Measurements from ENCODE around the gene CYBRD1. TPM values are rescaled to one million over a fixed set of nuclear protein-coding genes. Genes with fewer than 3 reads are reported as not detected.

CYBRD1 gene
- total RNA-seq, 1 donor from 2014 or later = 12.5 TPM

- peak; percentile 99 for ATAC-seq
- DNase-seq (ENCODE audit: low spot score) = no peak
Measured at GRCh38 chr2:171598713-171599319, 76.5 kb downstream of the CYBRD1 start.

- no peak for ATAC-seq
Measured at GRCh38 chr2:171600126-171600525, 77.9 kb downstream of the CYBRD1 start.

GRCh38 chr2:171602352-171602751 lies 80.1 kb downstream of the CYBRD1 start:
- DNase-seq (ENCODE audit: low spot score) (no peak), ATAC-seq (no peak)

More at GRCh38 chr2:171600126-171600525, 77.9 kb downstream of the CYBRD1 start:
- DNase-seq (ENCODE audit: low spot score) = no peak

Other genes with a start within 250 kb of the CYBRD1 start
- gene METTL8, start 88.5 kb upstream of the CYBRD1 start, total RNA-seq = 7.5 TPM
- 6.9 TPM for gene DCAF17, start 88.2 kb upstream of the CYBRD1 start, total RNA-seq
- 16.9 TPM for gene DYNC1I2, start 165.0 kb downstream of the CYBRD1 start, total RNA-seq

All from left lobe of liver (tissue), 2 donors.